ENCODE measurements around the gene WSCD2.

DNA sequence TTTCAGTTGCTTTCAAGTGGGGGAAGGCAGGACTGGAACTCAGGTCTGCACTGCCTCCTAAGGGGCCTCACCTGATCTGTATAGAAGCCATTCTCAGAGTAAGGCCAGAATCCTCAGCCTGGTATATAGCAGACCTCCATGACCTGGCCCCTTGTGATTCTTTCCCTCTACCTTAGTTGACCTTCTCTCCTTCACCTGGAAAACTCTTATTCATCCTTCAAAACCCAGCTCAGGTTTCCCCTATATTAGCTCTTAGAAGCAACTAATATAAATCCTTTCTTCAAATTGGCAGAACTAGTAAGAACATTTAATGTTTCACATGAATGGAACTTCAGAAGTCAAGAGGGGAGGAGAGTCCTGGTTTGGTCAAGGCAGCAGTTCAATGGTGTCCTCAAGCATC lies 26.0 kb upstream of the WSCD2 start:
- TF ChIP-seq MXI1 (IDR thresholded peaks at IDR 0.05; ENCODE audit: borderline replicate concordance, low read depth, low read length) (no peak), RCOR1 (IDR thresholded peaks at IDR 0.05; ENCODE audit: insufficient replicate concordance, low read length) (no peak), FOS (IDR thresholded peaks at IDR 0.05; ENCODE audit: low read depth, low read length) (no peak), RFX5 (IDR thresholded peaks at IDR 0.05; ENCODE audit: low read depth, low read length) (no peak), POLR2A (IDR thresholded peaks at IDR 0.05; ENCODE audit: low read depth, low read length) (no peak), MAZ (IDR thresholded peaks at IDR 0.05; ENCODE audit: borderline replicate concordance, low read depth, low read length) (no peak)
- TF ChIP-seq, protein P1, sequence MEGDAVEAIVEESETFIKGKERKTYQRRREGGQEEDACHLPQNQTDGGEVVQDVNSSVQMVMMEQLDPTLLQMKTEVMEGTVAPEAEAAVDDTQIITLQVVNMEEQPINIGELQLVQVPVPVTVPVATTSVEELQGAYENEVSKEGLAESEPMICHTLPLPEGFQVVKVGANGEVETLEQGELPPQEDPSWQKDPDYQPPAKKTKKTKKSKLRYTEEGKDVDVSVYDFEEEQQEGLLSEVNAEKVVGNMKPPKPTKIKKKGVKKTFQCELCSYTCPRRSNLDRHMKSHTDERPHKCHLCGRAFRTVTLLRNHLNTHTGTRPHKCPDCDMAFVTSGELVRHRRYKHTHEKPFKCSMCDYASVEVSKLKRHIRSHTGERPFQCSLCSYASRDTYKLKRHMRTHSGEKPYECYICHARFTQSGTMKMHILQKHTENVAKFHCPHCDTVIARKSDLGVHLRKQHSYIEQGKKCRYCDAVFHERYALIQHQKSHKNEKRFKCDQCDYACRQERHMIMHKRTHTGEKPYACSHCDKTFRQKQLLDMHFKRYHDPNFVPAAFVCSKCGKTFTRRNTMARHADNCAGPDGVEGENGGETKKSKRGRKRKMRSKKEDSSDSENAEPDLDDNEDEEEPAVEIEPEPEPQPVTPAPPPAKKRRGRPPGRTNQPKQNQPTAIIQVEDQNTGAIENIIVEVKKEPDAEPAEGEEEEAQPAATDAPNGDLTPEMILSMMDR (conservative IDR thresholded peaks at IDR 0.05; ENCODE audit: low read depth, low read length) = no peak

All from IMR-90 (cell line).